Regular cardiac myocyte (primary cell): ENCODE results near the gene GGCX. TPM values are rescaled to one million over a fixed set of nuclear protein-coding genes. Genes with fewer than 3 reads are reported as not detected.

ENCODE experiments used
- total RNA-seq: library from RNA; depleted of rRNA; stranded (reverse); fragments of >200 nt; gene quantifications from 2 replicates; pipeline ENCODE4 v1.2.3, GENCODE V29; 2014

Gene GGCX
- 67.3 and 74.7 TPM in 2 replicates for total RNA-seq

DNA sequence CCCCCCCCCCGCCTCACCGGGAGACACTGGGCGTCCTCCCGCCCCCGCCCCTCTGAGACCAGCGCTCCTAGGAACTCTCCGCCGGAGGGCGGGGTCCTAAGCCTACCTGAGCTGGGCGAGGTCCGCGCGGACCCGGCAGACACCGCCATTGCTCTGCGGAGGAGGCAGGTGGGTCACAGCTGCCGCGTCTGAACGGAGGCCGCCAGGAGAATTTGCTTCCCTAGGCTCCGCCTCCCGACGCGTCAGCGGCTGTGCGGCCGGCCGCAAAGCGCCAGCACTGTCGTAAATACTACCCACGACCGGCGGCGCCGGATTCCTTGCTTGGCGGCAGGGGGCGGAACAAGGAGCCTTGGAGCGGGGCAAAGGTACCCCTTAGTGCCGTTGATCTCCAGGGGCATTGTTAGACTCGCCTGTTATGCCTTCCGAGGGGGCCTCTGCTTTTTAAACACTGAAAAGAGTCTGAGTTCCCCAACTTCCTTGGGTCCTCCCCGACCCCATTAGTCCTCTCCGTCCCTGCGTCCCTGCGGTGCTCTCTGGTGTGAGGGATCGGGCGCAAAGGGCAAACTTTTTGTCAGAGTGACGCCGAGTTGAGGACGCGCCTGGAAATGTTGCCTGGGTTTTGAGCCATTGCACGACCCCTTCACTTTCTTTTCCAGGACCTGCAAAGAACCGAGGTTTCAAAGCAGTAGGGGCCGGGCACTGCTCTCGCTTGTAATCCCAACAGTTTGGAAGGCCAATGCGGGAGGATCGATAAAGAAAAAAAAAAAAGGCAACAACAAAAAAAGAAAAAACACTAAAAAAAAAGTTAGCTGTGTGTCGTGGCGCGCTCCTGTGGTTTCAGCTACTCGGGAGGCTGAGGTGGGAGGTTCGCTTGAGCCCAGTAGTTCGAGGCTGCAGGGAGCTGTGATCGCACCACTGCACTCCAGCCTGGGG lies at the start of gene GGCX:
GGCX (minus strand) TSS at position 214 of the 933 bp plus-strand sequence; CDS start at position 149, 65 bp downstream.

GRCh38 chr2:85602476-85603234 lies 41.4 kb upstream of the GGCX start, which contains the start of gene TMEM150A:
Gene TMEM150A (minus strand): TSS chr2:85602698. CDS start chr2:85601948, 750 bp downstream.

DNA sequence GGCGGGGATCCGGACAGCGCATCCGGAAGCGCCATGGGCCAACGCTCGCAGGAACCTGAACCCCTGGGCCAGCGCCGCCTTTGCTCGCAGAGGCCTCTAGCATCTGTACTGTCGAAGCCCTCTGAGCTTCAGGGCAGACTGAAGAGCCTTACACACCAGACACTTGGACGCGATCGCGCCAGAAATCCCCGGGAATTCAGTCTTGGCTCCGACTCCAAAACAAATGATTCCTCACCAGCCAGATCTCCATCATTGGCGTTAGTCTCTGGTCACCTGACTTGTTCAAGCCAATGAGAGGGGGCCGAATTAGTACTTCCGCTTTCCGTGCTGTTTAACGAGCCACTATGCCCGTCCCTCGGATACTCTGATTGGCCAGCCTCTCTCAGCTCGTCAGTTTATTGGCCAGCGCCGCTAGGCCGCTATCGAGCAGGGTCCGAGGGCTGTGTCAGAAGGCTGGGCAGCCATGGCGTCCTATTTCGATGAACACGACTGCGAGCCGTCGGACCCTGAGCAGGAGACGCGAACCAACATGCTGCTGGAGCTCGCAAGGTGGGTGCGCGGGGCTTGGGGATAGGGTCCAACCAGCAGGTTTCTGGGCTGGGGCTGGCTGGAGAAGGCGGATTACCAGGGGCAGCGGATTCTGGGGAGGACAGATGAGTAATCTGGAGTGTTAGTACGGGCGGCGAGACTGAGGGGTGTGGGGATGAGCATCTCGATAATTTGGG lies 34.2 kb upstream of the GGCX start, which contains the start of gene RNF181:
RNF181 (plus strand) TSS at position 445 of the 725 bp plus-strand sequence; CDS start at position 464, 19 bp downstream.

DNA sequence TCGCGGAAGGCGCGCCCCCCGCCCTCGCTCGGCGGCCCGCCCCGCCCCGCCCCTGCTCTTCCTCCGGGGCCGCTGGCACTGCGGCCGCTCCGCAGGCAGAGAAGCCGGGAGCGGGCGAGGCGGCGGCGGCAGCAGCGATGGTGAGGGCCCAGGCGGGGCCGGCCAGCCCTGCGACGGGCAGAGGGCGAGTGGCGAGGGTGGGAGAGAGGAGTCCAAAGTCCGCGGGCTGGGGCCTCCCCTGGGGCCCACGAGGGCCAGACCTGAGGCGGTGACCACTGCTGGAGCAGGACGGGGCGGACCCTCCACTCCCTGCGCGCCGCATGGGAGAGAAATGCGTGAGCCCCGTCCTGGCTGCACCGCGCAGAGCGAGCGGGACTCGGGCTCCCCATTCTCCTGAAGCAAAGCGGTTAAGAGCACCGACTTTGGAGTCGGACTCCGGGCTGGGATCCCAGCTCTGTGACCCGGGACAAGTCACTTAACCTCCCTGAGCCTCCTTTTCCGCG lies 23.1 kb upstream of the GGCX start, which contains the start of gene VAMP5:
VAMP5 (plus strand) TSS at position 78 of the 503 bp plus-strand sequence; CDS start at position 138, 60 bp downstream.

DNA sequence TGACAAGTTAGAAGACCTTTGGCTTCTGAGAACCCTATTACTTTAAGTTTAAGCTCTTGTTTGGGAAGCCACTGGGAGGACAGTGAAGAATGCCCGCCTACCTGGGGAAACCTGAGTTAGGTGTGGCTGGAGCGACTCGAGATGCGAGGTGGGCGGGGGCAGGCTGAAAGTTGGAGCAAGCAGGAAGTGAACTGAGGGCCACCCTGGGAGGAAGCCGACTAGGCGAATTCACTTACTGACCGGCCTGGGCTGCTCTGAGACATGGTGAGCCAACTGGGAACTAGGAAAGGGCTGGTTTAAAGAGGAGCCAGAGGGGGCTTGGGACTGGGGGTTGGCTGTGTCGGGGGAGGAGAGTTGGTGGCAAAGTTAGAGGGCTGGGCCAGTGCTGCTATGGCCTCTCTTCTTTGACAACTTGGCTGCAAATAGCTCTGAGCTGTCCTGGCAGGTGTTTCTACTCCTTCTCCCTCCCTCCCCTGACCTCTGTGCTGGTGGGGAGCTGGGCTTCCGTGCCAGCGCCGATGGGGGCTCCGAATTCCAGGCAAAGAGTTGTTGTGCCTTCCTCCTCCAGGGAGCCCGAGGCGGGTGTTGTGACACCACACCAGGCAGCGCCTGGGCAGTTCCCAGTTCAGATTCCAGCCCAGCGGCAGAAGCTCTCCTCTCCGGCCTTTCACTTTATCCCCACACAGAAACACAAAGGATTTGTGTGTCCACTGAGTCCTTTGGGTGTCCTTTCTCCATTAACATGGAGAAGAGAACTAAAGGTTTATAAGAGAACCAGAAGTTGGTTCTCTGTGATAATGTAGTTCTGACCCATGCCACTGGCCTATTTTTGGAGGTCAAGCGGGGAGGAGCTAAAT lies 16.3 kb upstream of the GGCX start, which contains the start of gene VAMP8:
VAMP8 (plus strand) TSS at position 201 of the 857 bp plus-strand sequence; CDS start at position 262, 61 bp downstream.

DNA sequence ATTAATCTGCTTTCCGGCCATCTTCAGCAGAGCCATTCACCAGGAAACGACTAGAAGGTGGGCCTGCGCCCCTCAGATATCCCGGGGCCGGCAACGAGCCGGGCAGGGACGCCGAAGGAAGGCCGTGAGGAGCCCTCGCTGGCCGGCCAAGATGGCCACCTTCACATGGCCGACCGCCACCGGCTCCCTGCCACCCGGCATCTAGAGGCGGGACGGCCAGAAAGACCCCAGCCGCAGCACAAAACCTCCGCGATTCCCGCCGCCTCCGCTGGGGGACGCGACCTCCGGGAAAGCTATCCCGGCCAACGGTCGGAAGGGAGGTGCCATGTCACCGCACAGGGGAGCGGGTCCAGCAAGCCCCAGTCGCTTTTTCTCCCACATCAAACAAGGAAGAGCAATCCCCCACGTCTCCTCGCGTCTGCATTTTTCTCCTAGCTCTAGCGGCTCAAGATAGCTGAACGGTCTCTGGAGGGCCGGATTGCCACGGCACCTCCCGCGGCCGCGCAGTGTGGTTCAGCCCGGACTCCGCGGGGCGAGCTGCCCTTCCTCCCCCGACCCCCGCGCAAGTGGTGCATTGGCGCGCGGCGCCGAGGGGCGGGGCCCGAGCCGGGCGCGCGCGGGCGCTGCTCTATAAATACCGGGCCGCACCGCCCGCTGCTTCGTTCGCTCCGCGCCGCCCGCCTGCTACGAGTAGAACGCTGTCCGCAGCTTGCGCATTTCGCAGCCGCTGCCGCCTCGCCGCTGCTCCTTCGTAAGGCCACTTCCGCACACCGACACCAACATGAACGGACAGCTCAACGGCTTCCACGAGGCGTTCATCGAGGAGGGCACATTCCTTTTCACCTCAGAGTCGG lies 22.6 kb downstream of the GGCX start, which contains the start of gene MAT2A:
MAT2A (plus strand) TSS at position 662 of the 854 bp plus-strand sequence; CDS start at position 782, 120 bp downstream.

Other genes with a start within 250 kb of the GGCX start
- 105 and 132 TPM in 2 replicates for gene TGOLN2, start 233.5 kb downstream of the GGCX start, total RNA-seq
- gene RETSAT, start 207.0 kb downstream of the GGCX start, total RNA-seq: 57.7 and 86.0 TPM in 2 replicates
- 14.2 and 19.2 TPM in 2 replicates for gene ELMOD3, start 206.7 kb downstream of the GGCX start, total RNA-seq
- gene CAPG, start 151.1 kb downstream of the GGCX start, total RNA-seq: 22.8 and 28.4 TPM in 2 replicates
- gene SH2D6, start 142.8 kb downstream of the GGCX start, total RNA-seq: not detected in 2 replicates
- 38.9 and 103 TPM in 2 replicates for gene MAT2A, start 22.3 kb downstream of the GGCX start, total RNA-seq
- 2.5 and 6.7 TPM in 2 replicates for gene VAMP8, start 16.1 kb upstream of the GGCX start, total RNA-seq
- 35.8 and 68.6 TPM in 2 replicates for gene VAMP5, start 22.9 kb upstream of the GGCX start, total RNA-seq
- 230 and 232 TPM in 2 replicates for gene RNF181, start 34.3 kb upstream of the GGCX start, total RNA-seq
- 7.5 and 8.5 TPM in 2 replicates for gene TMEM150A, start 41.2 kb upstream of the GGCX start, total RNA-seq
- 11.3 and 14.6 TPM in 2 replicates for gene C2orf68, start 50.6 kb upstream of the GGCX start, total RNA-seq
- gene USP39, start 54.7 kb upstream of the GGCX start, total RNA-seq: 29.3 and 49.1 TPM in 2 replicates
- gene SFTPB, start 106.7 kb upstream of the GGCX start, total RNA-seq: not detected in 2 replicates
- gene GNLY, start 132.9 kb upstream of the GGCX start, total RNA-seq: not detected in 2 replicates
- 28.2 and 28.6 TPM in 2 replicates for gene ATOH8, start 192.5 kb upstream of the GGCX start, total RNA-seq